Measurements from ENCODE around the gene SLC66A2. TPM values are rescaled to one million over a fixed set of nuclear protein-coding genes. Genes with fewer than 3 reads are reported as not detected.

SLC66A2 gene
- total RNA-seq, 1 donor, result 23.3 TPM

DNA sequence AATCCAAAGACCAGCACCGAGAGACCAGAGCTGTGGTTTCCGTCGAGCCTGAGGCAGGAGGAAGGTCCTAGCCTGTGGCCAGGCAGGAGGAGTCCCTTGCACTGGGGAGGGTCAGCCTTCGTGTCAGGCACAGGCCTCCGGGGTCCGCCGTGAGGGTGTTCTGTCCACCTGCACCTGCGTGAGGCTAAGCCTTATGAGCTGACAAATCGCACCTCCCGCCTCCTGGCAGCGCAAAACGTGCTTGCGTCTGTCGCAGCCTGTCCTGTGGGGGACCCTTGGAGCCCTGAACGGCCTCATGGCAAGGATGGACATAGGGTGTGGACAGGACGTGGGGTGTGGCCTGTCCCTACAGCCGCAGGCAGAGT lies 80.4 kb downstream of the SLC66A2 start:
- DNase-seq (ENCODE audit: low read depth), result no peak
- TF ChIP-seq, protein P1, sequence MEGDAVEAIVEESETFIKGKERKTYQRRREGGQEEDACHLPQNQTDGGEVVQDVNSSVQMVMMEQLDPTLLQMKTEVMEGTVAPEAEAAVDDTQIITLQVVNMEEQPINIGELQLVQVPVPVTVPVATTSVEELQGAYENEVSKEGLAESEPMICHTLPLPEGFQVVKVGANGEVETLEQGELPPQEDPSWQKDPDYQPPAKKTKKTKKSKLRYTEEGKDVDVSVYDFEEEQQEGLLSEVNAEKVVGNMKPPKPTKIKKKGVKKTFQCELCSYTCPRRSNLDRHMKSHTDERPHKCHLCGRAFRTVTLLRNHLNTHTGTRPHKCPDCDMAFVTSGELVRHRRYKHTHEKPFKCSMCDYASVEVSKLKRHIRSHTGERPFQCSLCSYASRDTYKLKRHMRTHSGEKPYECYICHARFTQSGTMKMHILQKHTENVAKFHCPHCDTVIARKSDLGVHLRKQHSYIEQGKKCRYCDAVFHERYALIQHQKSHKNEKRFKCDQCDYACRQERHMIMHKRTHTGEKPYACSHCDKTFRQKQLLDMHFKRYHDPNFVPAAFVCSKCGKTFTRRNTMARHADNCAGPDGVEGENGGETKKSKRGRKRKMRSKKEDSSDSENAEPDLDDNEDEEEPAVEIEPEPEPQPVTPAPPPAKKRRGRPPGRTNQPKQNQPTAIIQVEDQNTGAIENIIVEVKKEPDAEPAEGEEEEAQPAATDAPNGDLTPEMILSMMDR (IDR thresholded peaks at IDR 0.05; ENCODE audit: insufficient read depth, low read depth, low read length), result no peak
- H3K4me3 ChIP-seq (ENCODE audit: low read depth, low read length), result no peak overlapping the region

DNA sequence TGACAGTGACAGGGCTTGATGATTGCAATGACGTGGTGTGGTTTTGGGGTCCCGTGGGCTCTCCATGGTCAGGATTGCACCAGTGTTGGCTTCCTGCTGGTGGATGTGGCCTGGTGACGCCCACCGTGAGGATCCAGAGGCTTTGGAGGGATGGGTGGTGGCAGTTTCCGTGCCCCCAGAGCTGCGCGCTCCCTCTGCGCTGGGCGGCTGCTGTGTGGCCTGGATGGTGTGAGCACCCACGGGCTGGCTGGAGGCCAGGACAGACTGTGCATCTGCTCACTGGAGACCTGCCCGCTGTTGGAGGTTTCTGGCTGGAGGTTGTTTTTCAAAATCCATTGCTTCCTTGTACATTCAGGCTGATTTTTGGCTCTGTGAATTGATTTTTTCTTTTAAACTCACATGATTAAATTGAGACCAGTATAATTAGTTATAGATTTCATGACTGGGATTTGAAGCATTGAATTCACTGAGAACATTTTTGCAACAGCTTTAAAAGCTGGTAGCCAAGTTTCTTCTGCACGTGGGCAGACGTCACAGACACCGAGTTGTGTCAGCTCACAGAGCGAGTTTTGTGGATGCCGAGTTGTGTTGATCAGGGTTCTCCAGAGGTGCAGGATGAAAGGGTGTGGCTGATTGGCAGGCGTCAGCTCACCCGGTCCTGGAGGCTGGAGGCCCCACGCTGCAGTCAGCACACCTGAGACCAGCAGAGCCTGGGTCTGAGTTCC lies 81.0 kb downstream of the SLC66A2 start:
- TF ChIP-seq, protein P1 (IDR thresholded peaks at IDR 0.05; ENCODE audit: insufficient read depth, low read depth, low read length), result no peak
- no peak for DNase-seq (ENCODE audit: low read depth)
- no peak overlapping the region for H3K4me3 ChIP-seq (ENCODE audit: low read depth, low read length)

DNA sequence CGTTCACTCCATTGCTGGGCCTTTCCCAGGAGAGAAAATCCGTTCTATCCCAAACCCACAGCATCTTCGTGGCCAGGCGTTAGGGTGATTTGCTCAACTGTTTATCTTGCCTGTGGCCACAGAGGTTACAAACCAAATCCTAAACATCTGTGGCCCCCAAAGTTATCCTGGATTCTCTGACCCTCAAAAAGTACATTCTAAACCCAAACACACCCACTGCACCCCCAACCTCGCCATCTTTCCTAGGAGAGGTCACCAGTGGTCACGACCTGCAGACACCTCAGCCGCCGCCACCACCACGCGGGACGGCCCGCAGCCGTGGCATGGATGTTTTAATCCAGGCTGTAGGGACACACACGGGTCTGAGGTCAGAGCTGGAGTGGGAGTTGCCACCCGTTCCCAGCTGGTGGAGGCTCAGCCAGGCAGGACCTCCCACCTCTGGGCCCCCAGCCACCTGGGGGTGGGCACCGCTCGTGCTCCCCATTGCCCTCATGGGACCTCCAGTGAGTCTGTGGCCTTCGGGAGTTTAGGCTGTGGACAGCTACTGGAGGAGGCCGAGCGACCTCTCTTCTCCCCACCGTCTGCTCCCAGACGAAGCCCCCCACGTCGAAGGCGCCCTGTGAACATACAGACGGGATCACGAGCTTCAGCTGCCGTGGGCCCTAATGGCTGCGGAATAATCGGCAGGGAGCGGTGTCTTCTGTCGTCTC lies 81.7 kb downstream of the SLC66A2 start:
- DNase-seq (ENCODE audit: low read depth), result no peak
- H3K4me3 ChIP-seq (ENCODE audit: low read depth, low read length), result no peak overlapping the region
- TF ChIP-seq, protein P1 (IDR thresholded peaks at IDR 0.05; ENCODE audit: insufficient read depth, low read depth, low read length), result no peak

DNA sequence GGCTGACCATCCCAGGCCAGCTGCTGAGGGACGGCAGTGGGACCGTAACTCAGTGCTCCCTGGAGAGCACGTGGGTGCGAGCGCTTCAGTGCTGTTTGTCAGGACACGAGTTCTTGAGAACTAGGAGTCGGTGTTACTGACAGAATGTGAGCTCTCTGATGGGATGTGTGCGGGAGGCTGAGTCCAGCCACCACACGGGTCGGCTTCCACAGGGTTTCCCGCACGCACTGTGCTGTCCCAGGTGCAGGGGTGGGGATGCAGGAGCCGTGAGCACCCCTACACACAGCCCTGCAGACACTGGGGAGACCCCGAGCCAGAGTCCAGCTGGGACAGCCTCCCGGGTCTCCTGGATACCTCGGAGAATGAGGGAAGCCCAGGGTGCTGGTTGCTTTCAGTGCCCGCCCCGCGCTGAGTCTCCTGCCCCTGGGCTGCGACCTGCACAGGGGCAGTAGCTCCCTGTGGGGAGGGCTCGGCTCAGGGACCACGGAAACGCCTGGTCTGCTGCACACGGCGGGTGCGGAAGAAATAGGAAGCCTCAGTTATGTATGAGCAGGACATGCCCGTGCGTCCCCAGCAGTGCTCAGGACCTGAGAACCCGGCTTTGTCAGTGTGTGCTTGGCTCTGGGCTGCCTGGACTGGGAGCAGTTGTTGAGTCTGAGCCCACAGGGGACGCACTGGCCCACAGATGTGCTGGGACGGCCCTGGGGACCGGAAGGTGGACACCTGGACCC lies 82.5 kb downstream of the SLC66A2 start:
- no peak overlapping the region for H3K4me3 ChIP-seq (ENCODE audit: low read depth, low read length)
- DNase-seq (ENCODE audit: low read depth), result no peak
- TF ChIP-seq, protein P1 (IDR thresholded peaks at IDR 0.05; ENCODE audit: insufficient read depth, low read depth, low read length), result no peak

DNA sequence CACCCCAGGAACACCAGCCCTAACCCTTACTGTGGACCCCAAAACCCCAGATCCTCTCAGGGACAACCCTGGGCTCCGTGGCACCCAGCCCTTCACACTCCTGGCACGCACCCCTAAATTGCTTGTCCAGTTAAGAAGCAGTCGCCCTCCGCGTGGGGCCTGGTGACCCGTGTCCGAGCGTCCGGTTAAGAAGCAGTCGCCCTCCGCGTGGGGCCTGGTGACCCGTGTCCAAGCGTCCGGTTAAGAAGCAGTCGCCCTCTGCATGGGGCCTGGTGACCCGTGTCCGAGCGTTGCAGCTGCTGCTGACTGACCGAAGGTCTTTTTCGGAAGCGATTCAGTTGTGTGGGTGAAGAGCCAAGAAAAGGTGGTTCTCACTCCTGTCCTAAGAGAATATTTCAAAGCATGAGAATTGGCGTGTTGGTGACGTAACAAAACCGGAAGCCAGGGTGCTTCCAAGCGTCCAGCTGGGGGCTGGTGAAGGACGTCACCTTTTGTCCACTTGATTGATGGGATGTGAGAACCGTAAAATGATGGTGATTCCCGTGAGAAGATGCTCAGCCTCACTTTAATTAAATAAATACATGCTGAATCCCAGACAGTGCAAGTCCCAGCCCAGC lies 83.2 kb downstream of the SLC66A2 start:
- TF ChIP-seq, protein P1 (IDR thresholded peaks at IDR 0.05; ENCODE audit: insufficient read depth, low read depth, low read length), result no peak
- H3K4me3 ChIP-seq (ENCODE audit: low read depth, low read length), result no peak overlapping the region
- no peak for DNase-seq (ENCODE audit: low read depth)

DNA sequence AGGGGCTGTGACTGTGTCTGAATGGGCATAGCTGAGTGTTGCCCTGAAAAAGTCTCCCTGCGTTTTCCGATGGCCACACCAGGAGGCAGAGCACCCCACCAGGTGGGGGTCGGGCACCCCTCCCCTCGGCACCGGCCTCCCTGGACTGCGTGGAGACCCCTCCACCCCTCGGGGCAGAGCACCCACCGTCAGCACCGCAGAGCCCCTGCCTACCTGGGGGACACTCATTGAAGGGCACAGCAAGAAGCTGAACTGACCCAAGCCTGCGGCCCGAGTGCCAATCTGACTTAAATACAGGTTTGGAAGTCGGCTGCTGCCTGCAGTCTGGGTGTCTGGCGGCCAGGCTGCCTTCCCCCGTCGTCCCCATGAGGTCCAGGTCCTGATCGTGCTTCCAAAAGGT lies 83.8 kb downstream of the SLC66A2 start:
- no peak for DNase-seq (ENCODE audit: low read depth)
- no peak overlapping the region for H3K4me3 ChIP-seq (ENCODE audit: low read depth, low read length)
- TF ChIP-seq, protein P1 (IDR thresholded peaks at IDR 0.05; ENCODE audit: insufficient read depth, low read depth, low read length), result no peak

Measured in fibroblast of villous mesenchyme (primary cell).